OCI-LY1 (cell line): ENCODE data around the gene CA9.

Experiments
- CTCF ChIP-seq: fragments of 200-600 bp; sonication (generic), shearing (Covaris generic); IDR thresholded peaks from 2 replicates; pipeline ENCODE4 v1.5.1; 2017; ENCODE audit warnings: mild to moderate bottlenecking, antibody characterized with exemption, low read length, moderate library complexity, mixed read lengths
- EZH2 ChIP-seq: fragments of 200-600 bp; sonication (generic), shearing (Covaris generic); IDR thresholded peaks from 2 replicates; pipeline ENCODE4 v1.8.0; 2017; ENCODE audit warnings: borderline replicate concordance, mixed run types, mild to moderate bottlenecking, antibody characterized with exemption, low read length, moderate library complexity, mixed read lengths

- TF ChIP-seq CTCF: no peak
- TF ChIP-seq EZH2: no peak
Measured at GRCh38 chr9:35689542-35690293, 16.0 kb downstream of the CA9 start, which contains the start of gene TPM2.
